HG02798 (cell line): ENCODE data around the gene ROCK1.

Experiments used
- ATAC-seq: cut with Tn5 transposase; IDR thresholded peaks from one replicate; pipeline ENCODE4 v1.9.1; 2021; ENCODE audit warnings: mild to moderate bottlenecking; ENCODE audit not compliant: unreplicated experiment, poor library complexity

ROCK1 gene

DNA sequence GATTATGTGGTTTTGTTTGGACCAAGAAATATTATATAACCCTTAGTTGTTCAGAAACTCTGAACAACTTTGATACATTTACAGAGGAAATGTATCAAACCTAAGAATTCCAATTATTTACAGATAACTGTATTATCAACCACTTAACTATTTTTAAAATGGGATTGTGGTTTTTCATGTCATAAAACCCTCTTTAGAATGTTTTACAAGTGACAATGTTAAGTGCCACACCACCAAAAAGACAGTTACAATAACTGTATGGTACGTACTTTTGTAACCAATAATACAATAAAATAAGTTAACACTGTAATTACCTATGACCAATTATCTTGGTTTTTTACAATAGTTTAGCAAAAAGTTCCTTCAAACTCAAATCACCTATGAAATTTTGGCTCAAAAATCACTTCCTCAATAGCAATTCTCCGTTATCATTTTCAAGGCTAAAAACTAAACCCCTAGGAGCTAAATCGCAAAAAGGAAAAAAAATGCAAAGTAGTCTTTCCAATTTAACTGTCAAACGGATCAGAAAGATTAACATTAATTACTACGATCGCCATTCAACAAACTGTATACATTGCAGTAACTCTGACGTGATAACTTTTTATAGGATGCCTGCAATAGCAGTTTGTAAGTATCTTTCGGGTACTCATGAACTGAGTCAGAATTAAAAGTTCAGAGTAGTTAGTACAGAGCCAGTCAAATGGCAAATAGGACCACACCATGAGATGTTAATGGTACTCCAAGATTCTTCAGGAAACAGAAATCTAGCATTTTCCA lies 1.5 kb downstream of the ROCK1 start:
- no peak for ATAC-seq

DNA sequence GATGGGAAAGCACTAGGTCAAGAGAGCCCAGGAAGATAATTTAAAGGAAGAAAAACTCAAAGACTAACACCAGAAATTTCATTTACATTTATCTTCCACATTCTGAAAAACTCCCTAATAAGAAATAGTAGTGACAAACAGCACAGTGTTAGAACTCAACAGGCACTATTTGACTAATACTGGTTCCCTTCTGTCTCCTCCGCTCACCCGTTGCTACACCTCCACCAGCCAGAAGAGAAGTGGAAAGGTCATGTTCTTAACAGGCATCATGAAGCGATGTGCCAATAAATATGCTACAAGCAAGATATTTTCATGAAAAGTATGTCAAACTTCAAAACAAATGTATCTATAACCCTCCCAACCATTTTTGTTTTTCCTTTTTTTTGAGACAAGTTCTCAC lies 5.7 kb downstream of the ROCK1 start:
- ATAC-seq: no peak

DNA sequence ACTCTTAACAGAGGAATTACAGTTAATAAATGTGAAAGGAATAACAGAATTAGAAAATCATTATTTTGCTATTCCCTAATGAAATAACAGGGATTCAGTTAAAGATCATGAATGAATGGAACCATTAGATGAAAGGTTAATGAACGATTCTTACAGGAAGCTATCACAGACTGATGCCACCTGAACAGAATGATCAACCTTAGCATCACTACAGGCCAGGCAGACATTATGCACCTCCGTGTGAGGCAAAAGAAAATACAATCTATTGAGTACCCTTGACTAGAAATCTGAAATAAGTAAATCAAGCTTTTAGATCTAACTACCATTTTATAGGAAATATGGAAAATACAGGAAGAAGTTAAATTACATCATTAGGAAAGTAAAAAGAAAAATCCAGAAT lies 10.4 kb downstream of the ROCK1 start:
- ATAC-seq: no peak

DNA sequence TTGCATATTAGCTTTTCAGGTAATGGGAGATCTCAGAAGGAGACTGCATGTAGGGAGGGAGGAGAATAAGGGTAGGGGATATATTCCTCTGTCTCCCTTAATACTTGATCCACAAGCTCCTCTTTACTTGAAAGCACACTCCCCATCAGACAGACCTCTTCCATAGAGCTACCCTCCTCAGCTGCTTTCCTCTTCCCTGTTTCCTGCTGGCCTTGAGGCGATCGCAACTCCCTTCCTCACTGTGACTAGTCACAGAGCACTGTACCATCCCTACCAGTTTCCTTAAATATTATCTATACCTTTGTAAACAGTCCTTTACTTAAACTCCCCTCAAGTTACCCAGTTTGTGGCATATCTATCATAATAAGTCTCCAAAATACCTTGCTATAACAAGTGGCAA lies 10.9 kb downstream of the ROCK1 start:
- ATAC-seq: no peak

DNA sequence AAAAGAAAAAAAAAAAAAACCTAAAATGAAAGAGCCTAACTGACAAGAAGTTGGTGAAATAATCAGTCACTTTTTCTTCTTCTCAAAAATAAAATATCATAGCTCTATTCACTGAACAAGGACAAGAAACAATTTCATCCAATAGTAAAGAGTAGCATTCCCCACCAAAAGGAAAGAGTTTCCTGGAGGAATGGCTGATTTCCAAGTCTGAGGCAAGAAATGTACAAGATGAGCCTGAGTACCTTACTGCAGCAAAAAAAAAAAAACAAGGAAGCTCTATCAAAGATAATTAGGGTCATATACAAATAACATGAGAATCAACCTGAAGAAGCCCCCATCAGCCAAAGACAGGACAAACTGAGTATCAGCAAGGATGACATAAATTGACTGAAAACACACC lies 11.5 kb downstream of the ROCK1 start:
- ATAC-seq: no peak

DNA sequence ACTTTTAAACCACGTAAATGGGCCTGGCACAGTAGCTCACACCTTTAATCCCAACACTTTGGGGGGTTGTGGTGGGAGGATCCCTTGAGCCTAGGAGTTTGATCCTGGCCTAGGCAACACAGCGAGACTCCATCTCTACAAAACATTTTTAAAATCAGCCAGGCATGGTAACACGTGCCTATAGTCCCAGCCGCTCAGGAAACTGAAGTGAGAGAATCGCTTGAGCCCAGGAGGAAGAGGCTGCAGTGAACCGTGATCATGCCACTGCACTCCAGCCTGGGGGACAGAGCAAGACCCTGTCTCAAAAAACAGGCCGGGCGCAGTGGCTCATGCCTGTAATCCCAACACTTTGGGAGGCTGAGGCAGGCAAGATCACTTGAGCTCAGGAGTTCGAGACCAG lies 12.2 kb downstream of the ROCK1 start:
- peak; percentile 80 for ATAC-seq

DNA sequence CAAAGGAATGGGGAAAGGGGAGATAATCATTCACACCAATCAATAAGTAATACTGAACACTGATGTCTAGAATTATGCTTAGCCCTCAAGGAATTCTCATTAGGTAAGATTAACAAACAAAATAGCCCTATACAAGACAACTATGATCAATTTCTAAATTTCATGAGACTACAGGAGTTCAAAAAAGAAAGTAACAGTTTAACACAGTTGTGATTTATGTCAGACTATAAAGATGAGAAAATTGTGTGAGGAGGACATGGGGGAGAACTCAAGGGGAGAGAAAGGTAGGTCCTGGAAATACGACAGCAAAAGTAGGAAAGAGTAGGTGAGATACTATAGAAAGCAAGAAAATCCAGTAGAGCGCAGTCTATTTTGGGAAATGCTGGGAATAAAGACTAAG lies 14.9 kb downstream of the ROCK1 start:
- no peak for ATAC-seq

DNA sequence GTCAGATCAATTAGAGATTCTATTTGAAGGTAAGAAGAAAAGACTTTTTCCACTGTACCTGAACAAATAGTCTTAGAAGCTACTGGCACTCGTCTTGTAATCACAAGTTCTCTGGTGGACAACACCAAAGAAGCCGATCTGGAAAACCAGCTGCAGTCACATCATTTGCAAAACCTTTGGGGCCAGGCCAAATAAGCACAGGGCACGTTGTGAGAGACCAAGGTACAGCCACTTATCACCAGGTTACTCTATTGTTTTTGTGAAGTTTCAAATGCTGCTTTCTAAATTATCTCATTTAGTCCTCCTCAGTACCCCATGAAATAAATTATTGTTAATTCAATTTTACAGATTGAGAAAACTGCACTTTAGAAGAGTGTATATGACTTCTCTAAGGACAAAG lies 18.5 kb downstream of the ROCK1 start:
- no peak for ATAC-seq

DNA sequence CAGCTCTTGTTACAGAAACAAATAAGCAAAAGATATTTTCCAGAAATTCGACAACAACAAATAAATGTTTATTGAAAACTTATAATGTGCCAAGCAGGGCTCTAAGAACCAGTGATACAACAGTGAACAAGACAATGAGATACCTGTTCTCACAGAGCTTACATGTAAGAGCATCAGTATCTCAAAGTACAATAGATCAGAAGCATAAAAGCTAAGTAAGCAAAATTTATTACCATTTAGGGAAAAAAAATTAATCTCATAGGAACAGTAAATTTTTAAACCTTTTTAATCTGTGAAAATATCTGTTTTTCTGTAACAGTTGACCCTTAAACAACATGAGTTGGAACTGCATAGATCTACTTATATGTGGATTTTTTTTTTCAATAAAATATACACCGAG lies 20.9 kb downstream of the ROCK1 start:
- ATAC-seq: no peak

DNA sequence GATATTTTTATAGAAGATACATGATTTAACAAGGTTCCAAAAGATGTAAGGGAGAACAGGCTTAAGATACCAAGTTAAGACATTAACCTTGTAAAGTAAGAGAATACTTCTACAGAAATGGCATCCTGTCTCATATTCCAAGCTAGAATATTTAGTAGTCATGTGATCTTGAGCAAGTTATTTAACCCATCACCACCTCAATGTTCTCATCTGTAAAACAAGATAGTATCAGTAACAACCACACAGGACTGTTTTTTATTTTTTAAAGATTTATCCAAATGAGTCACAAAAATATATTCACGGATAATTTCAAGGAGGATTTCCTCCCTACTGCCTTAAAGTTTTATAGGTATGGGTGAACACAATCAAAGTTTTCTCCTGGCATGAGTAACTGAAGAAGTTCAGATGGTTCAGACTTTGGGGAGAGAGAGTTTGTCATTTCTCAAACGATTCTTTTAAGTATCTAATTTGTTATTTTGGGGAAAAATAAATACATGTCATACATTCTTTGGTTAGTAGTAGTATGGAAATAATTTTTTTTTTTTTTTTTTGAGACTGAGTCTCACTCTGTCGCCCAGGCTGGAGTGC lies 25.9 kb downstream of the ROCK1 start:
- no peak for ATAC-seq

DNA sequence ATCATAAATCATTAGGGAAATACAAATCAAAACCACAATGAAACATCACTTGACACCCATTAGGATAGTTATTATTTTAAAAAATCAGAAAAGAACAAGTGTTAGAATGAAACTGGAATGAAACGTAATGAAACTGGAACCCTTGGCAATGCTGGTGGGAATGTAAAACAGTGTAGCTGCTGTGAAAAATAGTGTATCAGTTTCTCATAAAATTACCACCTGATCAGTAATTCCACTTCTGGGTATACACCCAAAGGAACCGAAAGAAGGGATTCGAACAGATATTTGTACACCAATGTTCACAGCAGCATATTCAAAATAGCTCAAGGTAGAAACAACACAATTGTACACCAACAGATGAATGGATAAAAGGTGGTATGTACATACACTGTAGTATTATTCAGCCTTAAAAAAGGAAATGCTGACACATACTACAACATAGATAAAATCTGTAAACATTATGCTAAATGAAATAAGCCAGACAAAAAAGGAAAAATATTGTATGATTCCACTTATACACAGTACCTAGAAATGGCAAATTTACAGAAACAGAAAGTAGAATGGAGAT lies 27.0 kb downstream of the ROCK1 start:
- ATAC-seq: no peak

DNA sequence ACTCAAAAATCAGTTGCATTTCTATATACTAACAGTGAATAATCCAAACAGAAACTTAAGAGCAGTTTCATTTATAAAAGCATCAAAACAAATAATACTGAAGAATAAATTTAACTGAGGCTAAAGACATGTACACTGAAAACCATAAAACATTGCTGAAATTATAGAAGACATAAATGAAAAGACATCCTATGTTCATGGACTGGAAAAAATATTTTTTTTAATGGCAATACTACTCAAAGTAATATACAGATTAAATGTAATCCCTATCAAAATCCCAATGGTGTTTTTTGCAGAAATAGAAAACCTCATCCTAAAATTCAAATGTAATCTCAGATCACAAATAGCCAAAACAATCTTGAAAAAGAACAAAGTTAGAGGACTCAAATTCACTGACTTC lies 28.6 kb downstream of the ROCK1 start:
- no peak for ATAC-seq

DNA sequence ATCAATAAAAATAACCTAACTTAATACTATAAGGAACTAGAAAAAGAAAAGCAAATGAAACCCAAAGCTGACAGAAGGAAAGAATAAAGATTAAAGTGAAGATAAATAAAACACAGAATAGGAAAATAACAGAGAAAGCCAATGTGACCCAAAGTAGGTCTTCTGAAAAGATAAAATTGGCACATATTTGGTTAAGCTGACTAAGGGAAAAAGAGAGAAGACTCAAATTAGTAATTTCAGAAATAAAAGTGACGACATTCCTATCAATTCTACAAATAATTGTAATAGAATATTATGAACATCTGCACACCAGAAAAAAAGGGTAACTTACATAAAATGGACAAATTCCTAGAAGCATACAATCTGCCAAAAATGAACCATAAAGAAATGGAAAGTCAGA lies 30.2 kb downstream of the ROCK1 start:
- ATAC-seq: no peak

DNA sequence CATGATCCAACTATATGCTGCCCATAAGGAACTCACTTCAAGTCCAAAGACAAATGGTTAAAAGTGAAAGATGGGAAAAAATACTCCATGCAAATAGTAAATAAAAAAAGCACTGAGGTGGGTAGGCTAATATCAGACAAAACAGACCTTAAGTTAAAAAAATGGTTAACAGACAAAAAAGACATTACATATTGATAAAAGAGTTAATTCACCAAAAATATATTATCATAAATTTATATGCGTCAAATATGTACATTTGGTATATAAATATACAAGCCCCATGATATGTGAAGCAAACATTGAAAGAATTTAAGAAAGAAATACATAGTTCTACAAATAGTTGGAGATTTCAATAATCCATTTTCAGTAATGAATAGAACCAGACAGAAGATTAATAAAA lies 31.0 kb downstream of the ROCK1 start:
- no peak for ATAC-seq

DNA sequence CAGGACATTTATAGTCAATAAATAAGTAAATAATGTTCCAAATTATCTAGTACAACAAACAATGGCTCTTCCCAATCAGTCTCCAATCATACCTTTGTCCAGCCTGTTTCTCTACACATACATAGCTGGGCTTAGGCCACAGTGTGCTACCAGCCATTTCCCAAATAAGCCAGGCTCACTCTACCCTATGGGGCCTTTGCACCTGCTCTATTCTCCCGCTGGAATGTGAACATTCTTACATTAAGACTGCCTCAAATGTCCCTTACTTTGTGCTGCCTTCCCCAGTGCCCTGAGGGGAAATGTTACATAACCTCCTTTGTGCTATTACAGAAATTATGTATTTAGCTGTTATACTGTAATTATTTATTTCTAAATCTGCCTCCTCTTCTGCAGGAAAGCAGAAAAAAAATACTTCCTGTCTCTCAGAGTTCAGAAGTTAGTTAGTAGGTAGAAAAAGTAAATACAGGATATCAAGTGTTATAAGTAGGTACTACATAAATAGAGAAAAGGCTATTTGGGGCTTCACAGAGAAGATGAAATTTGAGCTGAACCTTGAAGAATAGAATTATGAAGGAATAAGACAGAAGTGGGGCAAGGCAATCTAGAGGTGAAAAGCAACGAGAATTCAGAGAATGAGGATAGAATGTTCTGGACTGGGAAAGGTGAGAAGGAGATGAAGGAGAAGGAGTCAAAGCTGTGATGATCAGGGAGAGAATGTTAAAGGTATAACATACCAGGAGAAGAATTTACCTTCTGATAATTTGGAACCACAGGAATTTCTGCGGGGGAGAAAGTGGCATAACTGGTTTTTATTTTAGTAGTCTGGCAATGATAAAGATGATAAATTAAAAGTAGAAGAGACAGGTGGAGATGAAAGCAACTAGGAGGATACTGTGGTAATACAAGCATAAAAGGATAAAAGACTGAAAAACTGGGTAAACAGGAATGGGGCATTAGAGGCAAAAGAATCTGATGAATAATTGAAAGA lies 37.0 kb downstream of the ROCK1 start:
- ATAC-seq: no peak

DNA sequence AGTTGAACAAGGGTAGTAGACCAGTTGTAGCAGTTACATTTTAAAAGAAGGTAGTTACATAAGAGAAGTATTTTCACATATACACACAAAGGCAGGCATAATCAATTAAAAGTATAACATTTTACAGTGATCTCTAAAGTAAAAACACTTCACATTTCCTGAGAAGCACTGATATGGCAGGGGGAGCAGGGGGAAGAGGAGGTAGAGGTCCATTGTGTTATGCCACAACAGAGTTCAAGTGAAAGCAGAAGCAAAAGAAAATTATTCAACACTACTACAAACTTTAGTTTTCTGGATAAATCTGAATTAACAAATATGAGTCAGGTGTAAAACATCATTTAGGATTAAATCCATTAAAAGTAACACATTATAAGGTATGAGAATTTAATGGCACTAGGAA lies 38.4 kb downstream of the ROCK1 start:
- no peak for ATAC-seq

DNA sequence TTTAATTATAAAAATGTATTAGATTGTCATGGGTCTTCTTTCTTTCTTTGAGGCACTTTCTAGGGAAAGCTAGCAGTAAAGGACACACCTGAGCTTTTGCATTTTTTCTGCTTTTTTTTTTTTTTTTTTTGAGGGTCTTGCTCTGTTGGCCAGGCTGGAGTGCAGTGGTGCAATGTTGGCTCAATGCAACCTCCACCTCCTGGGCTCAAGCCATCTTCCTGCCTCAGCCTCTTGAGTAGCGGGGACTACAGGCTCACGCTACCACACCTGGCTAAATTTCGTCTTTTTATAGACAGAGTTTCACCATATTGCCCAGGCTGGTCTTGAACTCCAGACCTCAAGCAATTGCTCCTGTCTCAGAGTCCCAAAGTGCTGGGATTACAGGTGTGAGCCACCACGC lies 40.5 kb downstream of the ROCK1 start:
- no peak for ATAC-seq

DNA sequence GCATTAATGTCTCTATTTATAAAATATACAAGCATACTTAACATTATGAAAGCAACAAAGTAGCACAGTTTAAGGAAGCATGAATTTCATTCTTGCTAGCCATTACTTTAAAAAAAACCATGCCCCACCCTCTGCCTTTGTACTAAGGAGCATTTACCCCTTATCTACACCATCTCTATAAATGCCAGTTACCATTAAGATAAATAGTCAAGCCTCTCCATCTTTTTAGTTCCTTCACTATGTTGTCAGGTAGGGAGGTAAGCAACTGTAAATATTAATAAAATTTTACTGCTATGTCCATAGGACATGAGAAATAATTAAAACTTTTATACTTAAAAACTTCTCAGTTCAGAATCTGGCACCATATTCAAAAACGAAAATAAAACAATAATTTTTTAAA lies 42.1 kb downstream of the ROCK1 start:
- no peak for ATAC-seq

DNA sequence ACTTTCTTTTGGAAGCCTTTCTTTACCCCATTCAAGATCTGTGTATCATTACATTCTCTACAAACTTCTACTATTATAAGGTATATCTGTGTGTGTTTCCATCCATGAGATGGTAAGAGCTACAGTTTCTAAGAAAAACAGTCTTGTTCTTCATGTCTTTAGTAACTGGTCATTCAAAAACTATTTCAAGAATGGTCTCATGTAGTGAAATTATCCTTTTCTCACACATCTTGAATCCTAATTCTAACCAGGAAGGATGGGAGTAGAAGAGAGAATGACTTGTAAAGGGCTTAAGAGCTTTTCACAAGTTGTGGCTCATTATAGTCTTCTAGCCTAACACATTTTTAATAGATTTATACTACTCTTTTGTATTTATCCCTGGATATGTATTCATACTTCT lies 47.3 kb downstream of the ROCK1 start:
- ATAC-seq: no peak

DNA sequence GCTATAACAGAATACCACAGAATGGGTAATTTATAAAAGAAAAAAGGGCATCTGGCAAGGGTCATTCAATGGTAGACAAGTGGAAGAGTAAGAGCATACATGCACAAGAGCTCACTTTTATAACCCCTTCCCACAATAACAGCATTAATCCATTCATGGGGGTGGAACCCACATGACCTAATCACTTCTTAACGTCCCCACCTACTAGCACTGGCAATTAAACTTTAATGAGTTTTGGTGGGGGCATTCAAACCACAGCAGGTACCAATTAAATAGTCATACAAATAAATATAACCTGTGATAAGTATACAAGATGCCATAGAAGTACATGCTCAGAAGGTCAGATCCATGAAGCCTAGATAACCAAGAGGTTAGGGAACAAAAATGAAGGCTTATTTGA lies 48.6 kb downstream of the ROCK1 start:
- no peak for ATAC-seq

DNA sequence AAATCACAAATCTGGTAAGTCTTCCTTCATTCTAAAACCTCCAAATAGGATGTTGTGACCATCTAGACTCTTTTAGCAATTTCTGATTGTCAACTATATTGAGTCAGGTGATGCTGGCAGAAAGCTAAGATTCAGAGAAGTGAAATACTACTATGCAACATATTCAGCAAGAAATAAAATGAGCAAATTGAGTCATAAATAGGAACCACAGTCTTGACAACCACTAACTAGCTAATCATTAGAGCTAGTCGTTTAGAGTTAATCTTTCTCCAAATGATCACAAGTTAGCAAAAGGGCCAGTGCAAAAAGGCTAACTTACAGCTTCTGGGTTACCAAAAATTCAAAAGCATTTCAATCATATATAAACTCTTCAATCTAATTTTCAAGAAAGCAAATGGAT lies 54.5 kb downstream of the ROCK1 start:
- no peak for ATAC-seq
